ENCODE data around the gene SAMM50.

- no peak for TF ChIP-seq POLR2A (IDR thresholded peaks at IDR 0.05)
- TF ChIP-seq, protein P1, sequence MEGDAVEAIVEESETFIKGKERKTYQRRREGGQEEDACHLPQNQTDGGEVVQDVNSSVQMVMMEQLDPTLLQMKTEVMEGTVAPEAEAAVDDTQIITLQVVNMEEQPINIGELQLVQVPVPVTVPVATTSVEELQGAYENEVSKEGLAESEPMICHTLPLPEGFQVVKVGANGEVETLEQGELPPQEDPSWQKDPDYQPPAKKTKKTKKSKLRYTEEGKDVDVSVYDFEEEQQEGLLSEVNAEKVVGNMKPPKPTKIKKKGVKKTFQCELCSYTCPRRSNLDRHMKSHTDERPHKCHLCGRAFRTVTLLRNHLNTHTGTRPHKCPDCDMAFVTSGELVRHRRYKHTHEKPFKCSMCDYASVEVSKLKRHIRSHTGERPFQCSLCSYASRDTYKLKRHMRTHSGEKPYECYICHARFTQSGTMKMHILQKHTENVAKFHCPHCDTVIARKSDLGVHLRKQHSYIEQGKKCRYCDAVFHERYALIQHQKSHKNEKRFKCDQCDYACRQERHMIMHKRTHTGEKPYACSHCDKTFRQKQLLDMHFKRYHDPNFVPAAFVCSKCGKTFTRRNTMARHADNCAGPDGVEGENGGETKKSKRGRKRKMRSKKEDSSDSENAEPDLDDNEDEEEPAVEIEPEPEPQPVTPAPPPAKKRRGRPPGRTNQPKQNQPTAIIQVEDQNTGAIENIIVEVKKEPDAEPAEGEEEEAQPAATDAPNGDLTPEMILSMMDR (IDR thresholded peaks at IDR 0.05) = no peak
Measured at GRCh38 chr22:43972931-43973462, 17.8 kb downstream of the SAMM50 start.
